ENCODE measurements around the gene RABGGTA.

- TF ChIP-seq CTCF (IDR thresholded peaks at IDR 0.05), result no peak
- no peak for TF ChIP-seq POLR2A (IDR thresholded peaks at IDR 0.05)
These were observed 35.8 kb upstream of the RABGGTA start for GRCh38 chr14:24307156-24307574.
